SK-N-SH treated with all-trans-retinoic acid at 6 μM for 48 hours (cell line): ENCODE measurements around the gene SDR9C7.

Experiments used
- ATAC-seq: fragments of 200-7000 bp; cut with Tn5 transposase; 3 replicates; pipeline ENCODE4 v1.9.1; 2020; ENCODE audit warnings: mild to moderate bottlenecking, moderate library complexity
- ARNTL ChIP-seq: fragments of 450-650 bp; formaldehyde crosslinking; IDR thresholded peaks from 2 replicates; pipeline ENCODE4 v1.5.0; 2020; ENCODE audit warnings: low read depth, mild to moderate bottlenecking, moderate library complexity, borderline replicate concordance
- BACH2 ChIP-seq: fragments of 250-450 bp; sonication (Bioruptor Pico); IDR thresholded peaks from 2 replicates; pipeline ENCODE4 v1.9.0; 2021; ENCODE audit warnings: mild to moderate bottlenecking, borderline replicate concordance
- CSDC2 ChIP-seq: fragments of 250-450 bp; sonication (Bioruptor Pico); IDR thresholded peaks from 2 replicates; pipeline ENCODE4 v1.5.0; 2020; ENCODE audit warnings: mild to moderate bottlenecking, moderate library complexity
- ESRRG ChIP-seq: fragments of 250-450 bp; sonication (Bioruptor Pico); IDR thresholded peaks from 2 replicates; pipeline ENCODE4 v1.6.1; 2021; ENCODE audit warnings: mild to moderate bottlenecking
- GLIS3 ChIP-seq: fragments of 250-450 bp; sonication (Bioruptor Pico); IDR thresholded peaks from 2 replicates; pipeline ENCODE4 v1.5.0; 2020; ENCODE audit warnings: mild to moderate bottlenecking, moderate library complexity
- ISL1 ChIP-seq: fragments of 250-450 bp; sonication (Bioruptor Pico); IDR thresholded peaks from 2 replicates; pipeline ENCODE4 v2.1.2; 2022; ENCODE audit warnings: mild to moderate bottlenecking, moderate library complexity
- OSR1 ChIP-seq: fragments of 250-450 bp; sonication (Bioruptor Pico); IDR thresholded peaks from 2 replicates; pipeline ENCODE4 v1.8.0; 2022; ENCODE audit warnings: moderate library complexity, mild to moderate bottlenecking, inconsistent platforms
- RARB ChIP-seq: fragments of 250-450 bp; sonication (Bioruptor Pico); IDR thresholded peaks from 2 replicates; pipeline ENCODE4 v1.8.0; 2021; ENCODE audit warnings: mild to moderate bottlenecking, moderate library complexity
- SNAI2 ChIP-seq: fragments of 250-450 bp; sonication (Bioruptor Pico); IDR thresholded peaks from 2 replicates; pipeline ENCODE4 v1.5.0; 2020; ENCODE audit warnings: mild to moderate bottlenecking, moderate library complexity
- TOX ChIP-seq: fragments of 250-450 bp; sonication (Bioruptor Pico); IDR thresholded peaks from 2 replicates; pipeline ENCODE4 v1.8.0; 2021; ENCODE audit warnings: mild to moderate bottlenecking, moderate library complexity, borderline replicate concordance
- ZC3H10 ChIP-seq: fragments of 250-450 bp; sonication (Bioruptor Pico); IDR thresholded peaks from 2 replicates; pipeline ENCODE4 v1.5.1; 2021; ENCODE audit warnings: mild to moderate bottlenecking, moderate library complexity
- ZNF70 ChIP-seq: fragments of 450-650 bp; formaldehyde crosslinking; IDR thresholded peaks from 2 replicates; pipeline ENCODE4 v1.5.0; 2020; ENCODE audit warnings: mild to moderate bottlenecking, moderate library complexity
- TF ChIP-seq, protein P1 (sequence below): fragments of 250-450 bp; sonication (Bioruptor Pico); IDR thresholded peaks from 2 replicates; pipeline ENCODE4 v1.5.0; 2020; ENCODE audit warnings: mild to moderate bottlenecking, moderate library complexity
- TF ChIP-seq, protein P2 (sequence below): fragments of 250-450 bp; sonication (Bioruptor Pico); IDR thresholded peaks from 2 replicates; pipeline ENCODE4 v1.5.1; 2020; ENCODE audit warnings: low read depth, mild to moderate bottlenecking, moderate library complexity
- TF ChIP-seq, protein P3 (sequence below): fragments of 250-450 bp; sonication (Bioruptor Pico); IDR thresholded peaks from 2 replicates; pipeline ENCODE4 v1.8.0; 2020; ENCODE audit warnings: mild to moderate bottlenecking, moderate library complexity, borderline replicate concordance
- TF ChIP-seq, protein P4 (sequence below): fragments of 250-450 bp; sonication (Bioruptor Pico); IDR thresholded peaks from 2 replicates; pipeline ENCODE4 v1.8.0; 2021; ENCODE audit warnings: low read depth, mild to moderate bottlenecking, moderate library complexity, borderline replicate concordance
- TF ChIP-seq, protein P5 (sequence below): fragments of 250-450 bp; sonication (Bioruptor Pico); IDR thresholded peaks from 2 replicates; pipeline ENCODE4 v1.5.1; 2021; ENCODE audit warnings: mild to moderate bottlenecking, moderate library complexity

SDR9C7 gene

DNA sequence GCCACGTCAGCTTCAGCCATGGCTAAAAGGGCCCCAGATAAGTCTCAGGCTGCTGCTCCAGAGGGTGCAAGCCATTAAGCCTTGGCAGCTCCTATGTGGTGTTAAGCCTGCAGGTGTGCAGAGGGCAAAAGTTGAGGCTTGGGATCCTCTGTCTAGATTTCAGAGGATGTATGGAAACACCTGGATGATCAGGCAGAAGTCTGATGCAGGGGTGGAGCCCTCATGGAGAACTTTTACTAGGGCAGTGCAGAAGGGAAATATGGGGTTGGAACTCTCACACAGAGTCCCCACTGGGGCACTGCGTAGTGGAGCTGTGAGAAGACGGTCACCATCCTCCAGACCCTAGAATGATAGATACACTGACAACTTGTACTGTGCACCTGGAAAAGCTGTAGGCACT lies 47.9 kb downstream of the SDR9C7 start:
- TF ChIP-seq ZNF70 (CRISPR knock-in tag): no peak
- no peak for TF ChIP-seq ZC3H10 (CRISPR knock-in tag)
- TF ChIP-seq CSDC2: no peak
- TF ChIP-seq SNAI2 (CRISPR knock-in tag): no peak
- TF ChIP-seq ARNTL (CRISPR knock-in tag): no peak
- TF ChIP-seq, protein P1, sequence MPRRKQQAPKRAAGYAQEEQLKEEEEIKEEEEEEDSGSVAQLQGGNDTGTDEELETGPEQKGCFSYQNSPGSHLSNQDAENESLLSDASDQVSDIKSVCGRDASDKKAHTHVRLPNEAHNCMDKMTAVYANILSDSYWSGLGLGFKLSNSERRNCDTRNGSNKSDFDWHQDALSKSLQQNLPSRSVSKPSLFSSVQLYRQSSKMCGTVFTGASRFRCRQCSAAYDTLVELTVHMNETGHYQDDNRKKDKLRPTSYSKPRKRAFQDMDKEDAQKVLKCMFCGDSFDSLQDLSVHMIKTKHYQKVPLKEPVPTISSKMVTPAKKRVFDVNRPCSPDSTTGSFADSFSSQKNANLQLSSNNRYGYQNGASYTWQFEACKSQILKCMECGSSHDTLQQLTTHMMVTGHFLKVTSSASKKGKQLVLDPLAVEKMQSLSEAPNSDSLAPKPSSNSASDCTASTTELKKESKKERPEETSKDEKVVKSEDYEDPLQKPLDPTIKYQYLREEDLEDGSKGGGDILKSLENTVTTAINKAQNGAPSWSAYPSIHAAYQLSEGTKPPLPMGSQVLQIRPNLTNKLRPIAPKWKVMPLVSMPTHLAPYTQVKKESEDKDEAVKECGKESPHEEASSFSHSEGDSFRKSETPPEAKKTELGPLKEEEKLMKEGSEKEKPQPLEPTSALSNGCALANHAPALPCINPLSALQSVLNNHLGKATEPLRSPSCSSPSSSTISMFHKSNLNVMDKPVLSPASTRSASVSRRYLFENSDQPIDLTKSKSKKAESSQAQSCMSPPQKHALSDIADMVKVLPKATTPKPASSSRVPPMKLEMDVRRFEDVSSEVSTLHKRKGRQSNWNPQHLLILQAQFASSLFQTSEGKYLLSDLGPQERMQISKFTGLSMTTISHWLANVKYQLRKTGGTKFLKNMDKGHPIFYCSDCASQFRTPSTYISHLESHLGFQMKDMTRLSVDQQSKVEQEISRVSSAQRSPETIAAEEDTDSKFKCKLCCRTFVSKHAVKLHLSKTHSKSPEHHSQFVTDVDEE (CRISPR knock-in tag): no peak
- TF ChIP-seq, protein P2, sequence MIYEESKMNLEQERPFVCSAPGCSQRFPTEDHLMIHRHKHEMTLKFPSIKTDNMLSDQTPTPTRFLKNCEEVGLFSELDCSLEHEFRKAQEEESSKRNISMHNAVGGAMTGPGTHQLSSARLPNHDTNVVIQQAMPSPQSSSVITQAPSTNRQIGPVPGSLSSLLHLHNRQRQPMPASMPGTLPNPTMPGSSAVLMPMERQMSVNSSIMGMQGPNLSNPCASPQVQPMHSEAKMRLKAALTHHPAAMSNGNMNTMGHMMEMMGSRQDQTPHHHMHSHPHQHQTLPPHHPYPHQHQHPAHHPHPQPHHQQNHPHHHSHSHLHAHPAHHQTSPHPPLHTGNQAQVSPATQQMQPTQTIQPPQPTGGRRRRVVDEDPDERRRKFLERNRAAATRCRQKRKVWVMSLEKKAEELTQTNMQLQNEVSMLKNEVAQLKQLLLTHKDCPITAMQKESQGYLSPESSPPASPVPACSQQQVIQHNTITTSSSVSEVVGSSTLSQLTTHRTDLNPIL (CRISPR knock-in tag): no peak
- TF ChIP-seq BACH2: no peak
- TF ChIP-seq, protein P3, sequence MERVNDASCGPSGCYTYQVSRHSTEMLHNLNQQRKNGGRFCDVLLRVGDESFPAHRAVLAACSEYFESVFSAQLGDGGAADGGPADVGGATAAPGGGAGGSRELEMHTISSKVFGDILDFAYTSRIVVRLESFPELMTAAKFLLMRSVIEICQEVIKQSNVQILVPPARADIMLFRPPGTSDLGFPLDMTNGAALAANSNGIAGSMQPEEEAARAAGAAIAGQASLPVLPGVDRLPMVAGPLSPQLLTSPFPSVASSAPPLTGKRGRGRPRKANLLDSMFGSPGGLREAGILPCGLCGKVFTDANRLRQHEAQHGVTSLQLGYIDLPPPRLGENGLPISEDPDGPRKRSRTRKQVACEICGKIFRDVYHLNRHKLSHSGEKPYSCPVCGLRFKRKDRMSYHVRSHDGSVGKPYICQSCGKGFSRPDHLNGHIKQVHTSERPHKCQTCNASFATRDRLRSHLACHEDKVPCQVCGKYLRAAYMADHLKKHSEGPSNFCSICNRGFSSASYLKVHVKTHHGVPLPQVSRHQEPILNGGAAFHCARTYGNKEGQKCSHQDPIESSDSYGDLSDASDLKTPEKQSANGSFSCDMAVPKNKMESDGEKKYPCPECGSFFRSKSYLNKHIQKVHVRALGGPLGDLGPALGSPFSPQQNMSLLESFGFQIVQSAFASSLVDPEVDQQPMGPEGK (CRISPR knock-in tag): no peak
- TF ChIP-seq OSR1: no peak
- TF ChIP-seq, protein P4, sequence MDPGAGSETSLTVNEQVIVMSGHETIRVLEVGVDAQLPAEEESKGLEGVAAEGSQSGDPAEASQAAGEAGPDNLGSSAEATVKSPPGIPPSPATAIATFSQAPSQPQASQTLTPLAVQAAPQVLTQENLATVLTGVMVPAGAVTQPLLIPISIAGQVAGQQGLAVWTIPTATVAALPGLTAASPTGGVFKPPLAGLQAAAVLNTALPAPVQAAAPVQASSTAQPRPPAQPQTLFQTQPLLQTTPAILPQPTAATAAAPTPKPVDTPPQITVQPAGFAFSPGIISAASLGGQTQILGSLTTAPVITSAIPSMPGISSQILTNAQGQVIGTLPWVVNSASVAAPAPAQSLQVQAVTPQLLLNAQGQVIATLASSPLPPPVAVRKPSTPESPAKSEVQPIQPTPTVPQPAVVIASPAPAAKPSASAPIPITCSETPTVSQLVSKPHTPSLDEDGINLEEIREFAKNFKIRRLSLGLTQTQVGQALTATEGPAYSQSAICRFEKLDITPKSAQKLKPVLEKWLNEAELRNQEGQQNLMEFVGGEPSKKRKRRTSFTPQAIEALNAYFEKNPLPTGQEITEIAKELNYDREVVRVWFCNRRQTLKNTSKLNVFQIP (CRISPR knock-in tag): no peak
- TF ChIP-seq, protein P5, sequence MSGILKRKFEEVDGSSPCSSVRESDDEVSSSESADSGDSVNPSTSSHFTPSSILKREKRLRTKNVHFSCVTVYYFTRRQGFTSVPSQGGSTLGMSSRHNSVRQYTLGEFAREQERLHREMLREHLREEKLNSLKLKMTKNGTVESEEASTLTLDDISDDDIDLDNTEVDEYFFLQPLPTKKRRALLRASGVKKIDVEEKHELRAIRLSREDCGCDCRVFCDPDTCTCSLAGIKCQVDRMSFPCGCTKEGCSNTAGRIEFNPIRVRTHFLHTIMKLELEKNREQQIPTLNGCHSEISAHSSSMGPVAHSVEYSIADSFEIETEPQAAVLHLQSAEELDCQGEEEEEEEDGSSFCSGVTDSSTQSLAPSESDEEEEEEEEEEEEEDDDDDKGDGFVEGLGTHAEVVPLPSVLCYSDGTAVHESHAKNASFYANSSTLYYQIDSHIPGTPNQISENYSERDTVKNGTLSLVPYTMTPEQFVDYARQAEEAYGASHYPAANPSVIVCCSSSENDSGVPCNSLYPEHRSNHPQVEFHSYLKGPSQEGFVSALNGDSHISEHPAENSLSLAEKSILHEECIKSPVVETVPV (CRISPR knock-in tag): no peak
- TF ChIP-seq TOX (CRISPR knock-in tag): no peak
- TF ChIP-seq RARB (CRISPR knock-in tag): no peak
- no peak for TF ChIP-seq ISL1 (CRISPR knock-in tag)
- no peak for TF ChIP-seq GLIS3 (CRISPR knock-in tag)
- TF ChIP-seq, all 23 proteins: peak for 0
- no peak for ATAC-seq

DNA sequence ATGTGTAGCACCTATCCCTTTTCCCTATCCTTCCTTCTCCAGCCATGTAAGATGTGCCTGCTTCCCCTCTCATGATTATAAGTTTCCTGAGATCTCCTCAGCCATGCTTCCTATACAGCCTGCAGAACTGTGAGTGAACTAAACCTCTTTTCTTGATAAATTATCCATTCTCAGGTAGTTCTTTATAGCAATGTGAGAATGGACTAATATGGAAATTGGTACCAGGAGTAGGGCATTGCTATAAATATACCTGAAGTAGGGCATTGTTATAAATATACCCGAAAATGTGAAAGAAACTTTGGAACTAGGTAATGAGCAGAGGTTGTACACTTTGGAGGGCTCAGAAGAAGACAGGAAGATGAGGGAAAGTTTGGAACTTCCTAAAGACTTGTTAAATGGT lies 48.9 kb downstream of the SDR9C7 start:
- ATAC-seq: no peak
- TF ChIP-seq ESRRG (CRISPR knock-in tag) (no peak), ZNF70 (CRISPR knock-in tag) (no peak), GLIS3 (CRISPR knock-in tag) (no peak), SNAI2 (CRISPR knock-in tag) (no peak)
- TF ChIP-seq, protein P1 (CRISPR knock-in tag): no peak
- TF ChIP-seq, protein P5 (CRISPR knock-in tag): no peak
- TF ChIP-seq, all 23 proteins: peak for 0
